Medulla oblongata (tissue), 1 donor: ENCODE data around the gene PKN3.

Experiments
- DNase-seq: peaks from one replicate; pipeline ENCODE4 v3.0.0-alpha.2; 2015; ENCODE audit errors: extremely low spot score

Gene PKN3

GRCh38 chr9:128716581-128717254 lies 14.4 kb downstream of the PKN3 start:
- no peak for DNase-seq

GRCh38 chr9:128718047-128718446 lies 15.7 kb downstream of the PKN3 start:
- no peak for DNase-seq

- no peak for DNase-seq
Measured at GRCh38 chr9:128718475-128718874, 16.2 kb downstream of the PKN3 start.

- DNase-seq: no peak
Measured at GRCh38 chr9:128719919-128720605, 17.8 kb downstream of the PKN3 start.

- DNase-seq: no peak
Measured at GRCh38 chr9:128720841-128721486, 18.7 kb downstream of the PKN3 start.

- no peak for DNase-seq
Measured at GRCh38 chr9:128721487-128722010, 19.2 kb downstream of the PKN3 start.

- no peak for DNase-seq
Measured at GRCh38 chr9:128722380-128723351, 20.4 kb downstream of the PKN3 start.

- no peak for DNase-seq
Measured at GRCh38 chr9:128723352-128723865, 21.1 kb downstream of the PKN3 start.

GRCh38 chr9:128723866-128724743 lies 21.8 kb downstream of the PKN3 start, which contains the start of gene ZDHHC12:
TSS of gene ZDHHC12 (minus strand) at chr9:128724127. CDS start at chr9:128724093, 34 bp downstream.
- peak; percentile 93 for DNase-seq

- peak; percentile 23 for DNase-seq
Measured at GRCh38 chr9:128724744-128725211, 22.5 kb downstream of the PKN3 start.

- DNase-seq: no peak
Measured at GRCh38 chr9:128727640-128728248, 25.4 kb downstream of the PKN3 start.

GRCh38 chr9:128728298-128728697 lies 26.0 kb downstream of the PKN3 start:
- DNase-seq: no peak

- no peak for DNase-seq
Measured at GRCh38 chr9:128729302-128729701, 27.0 kb downstream of the PKN3 start.

GRCh38 chr9:128729766-128730517 lies 27.6 kb downstream of the PKN3 start:
- DNase-seq: no peak

GRCh38 chr9:128731093-128731492 lies 28.8 kb downstream of the PKN3 start:
- DNase-seq: no peak

- no peak for DNase-seq
Measured at GRCh38 chr9:128731691-128732090, 29.4 kb downstream of the PKN3 start.

GRCh38 chr9:128732576-128732975 lies 30.3 kb downstream of the PKN3 start:
- DNase-seq: no peak

- DNase-seq: peak; percentile 71
Measured at GRCh38 chr9:128733256-128733655, 31.0 kb downstream of the PKN3 start.

- DNase-seq: no peak
Measured at GRCh38 chr9:128735373-128735772, 33.1 kb downstream of the PKN3 start.
